GM18499 (cell line): ENCODE data around the gene PEAK3.

Experiments
- ATAC-seq: cut with Tn5 transposase; IDR thresholded peaks from one replicate; pipeline ENCODE4 v1.9.1; 2021; ENCODE audit warnings: moderate number of reproducible peaks; ENCODE audit not compliant: insufficient read depth, unreplicated experiment

PEAK3 gene

DNA sequence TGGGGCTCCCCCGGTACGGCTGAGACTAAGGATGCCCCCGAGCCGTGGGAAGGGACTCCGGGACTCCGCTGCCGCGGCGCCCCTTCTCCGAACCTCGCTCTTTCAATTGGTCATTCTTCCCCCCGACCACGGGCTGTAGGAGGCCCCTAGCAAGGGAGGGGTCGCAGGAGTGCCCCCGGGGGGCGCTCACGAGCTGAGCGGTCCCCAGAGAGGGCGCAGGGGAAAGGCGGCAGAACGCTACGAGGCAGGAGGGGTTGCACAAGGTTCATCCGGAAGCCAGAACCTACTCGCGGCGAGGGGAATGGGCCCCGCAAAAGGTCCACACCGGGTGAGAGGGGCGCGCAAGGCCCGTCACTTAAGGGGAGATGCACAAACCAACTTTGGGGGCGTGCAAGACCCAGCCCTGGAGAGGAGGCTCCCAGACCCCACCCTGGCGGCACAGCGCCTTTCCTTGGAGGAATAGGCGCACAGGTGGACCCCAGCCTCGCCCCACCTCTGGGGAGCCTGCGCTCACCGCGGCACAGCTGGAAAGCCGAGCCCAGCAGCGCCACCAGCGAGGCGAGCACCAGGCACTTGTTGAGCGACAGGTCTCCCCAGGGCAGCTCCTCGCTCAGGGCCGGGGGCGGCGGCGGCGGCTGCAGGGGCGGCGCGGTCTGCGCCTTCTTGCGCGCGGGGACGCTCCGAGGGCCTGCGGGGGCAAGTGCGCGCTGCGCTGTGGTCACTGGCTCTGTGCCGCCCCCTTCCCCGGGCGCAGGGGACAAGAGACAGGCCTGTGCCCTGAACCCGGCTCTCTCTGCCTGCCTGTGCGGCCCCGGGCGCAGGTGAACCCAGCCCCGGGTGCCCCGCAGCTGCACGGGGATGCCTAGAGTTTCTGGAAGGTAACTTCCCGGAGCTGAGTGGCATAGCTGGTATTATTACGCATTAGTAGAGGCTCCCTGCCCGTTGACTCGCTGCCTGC lies 28.6 kb downstream of the PEAK3 start:
- ATAC-seq = no peak

DNA sequence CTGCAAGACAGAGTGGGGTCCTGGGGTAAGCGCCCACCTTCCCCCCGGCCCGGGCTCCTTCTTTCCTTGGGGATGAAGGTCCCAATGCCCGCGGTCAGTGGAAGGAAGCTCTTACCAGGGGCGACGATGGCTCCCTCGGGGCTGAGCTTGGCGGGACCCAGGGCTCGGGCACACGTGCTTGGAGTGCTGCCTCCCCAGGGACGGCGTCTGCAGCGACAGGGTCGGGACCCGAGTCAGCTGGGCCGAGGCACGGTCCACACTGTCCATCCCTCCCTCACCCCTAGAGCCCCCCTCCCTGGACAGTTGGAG lies 29.2 kb downstream of the PEAK3 start:
- ATAC-seq = no peak

DNA sequence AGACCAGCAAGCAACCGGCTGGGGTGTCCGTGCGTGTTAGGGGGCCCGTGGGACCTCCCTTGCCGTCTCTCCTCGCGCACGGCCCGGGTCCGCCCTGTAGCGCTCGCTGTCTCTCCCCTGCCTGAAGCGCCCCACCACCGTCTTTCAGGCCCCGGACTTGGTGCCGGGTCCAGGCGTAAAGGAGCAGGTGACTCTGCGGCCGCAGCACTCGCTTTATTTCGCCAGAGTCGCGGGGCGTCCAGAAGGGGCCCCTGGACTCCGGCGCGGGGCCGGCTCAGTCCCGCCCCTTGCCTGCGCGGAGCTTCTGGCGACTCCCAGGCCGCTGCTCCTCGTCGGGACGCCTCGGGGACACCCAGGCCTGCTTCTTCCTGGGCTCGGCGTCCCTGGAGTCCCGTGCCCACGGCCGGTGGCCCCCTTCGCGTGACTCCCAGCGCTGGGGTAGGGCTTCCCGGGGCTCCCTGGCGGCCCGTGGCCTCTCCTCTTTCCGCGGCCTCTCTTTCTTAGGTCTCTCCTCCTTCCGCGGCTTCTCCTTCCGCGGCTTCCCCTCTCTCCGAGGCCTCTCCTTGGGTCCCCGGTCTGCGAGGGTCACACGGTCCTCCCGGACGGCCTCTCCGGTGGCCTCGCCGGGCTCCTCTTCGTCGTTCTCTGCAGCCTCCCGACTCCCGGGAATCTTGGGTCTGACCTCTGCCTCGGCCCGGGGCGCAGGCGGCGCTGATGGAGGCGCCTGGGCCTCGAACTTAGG lies 29.7 kb downstream of the PEAK3 start:
- no peak for ATAC-seq

DNA sequence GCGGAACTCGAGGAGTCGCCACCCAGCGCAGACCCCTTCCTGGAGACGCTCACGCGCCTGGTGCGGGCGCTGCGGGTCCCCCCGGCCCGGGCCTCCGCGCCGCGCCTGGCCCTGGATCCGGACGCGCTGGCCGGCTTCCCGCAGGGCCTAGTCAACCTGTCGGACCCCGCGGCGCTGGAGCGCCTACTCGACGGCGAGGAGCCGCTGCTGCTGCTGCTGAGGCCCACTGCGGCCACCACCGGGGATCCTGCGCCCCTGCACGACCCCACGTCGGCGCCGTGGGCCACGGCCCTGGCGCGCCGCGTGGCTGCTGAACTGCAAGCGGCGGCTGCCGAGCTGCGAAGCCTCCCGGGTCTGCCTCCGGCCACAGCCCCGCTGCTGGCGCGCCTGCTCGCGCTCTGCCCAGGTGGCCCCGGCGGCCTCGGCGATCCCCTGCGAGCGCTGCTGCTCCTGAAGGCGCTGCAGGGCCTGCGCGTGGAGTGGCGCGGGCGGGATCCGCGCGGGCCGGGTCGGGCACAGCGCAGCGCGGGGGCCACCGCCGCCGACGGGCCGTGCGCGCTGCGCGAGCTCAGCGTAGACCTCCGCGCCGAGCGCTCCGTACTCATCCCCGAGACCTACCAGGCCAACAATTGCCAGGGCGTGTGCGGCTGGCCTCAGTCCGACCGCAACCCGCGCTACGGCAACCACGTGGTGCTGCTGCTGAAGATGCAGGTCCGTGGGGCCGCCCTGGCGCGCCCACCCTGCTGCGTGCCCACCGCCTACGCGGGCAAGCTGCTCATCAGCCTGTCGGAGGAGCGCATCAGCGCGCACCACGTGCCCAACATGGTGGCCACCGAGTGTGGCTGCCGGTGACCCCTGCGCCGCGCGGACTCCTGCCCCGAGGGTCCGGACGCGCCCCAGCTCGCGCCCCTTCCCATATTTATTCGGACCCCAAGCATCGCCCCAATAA lies 30.6 kb downstream of the PEAK3 start:
- no peak for ATAC-seq

DNA sequence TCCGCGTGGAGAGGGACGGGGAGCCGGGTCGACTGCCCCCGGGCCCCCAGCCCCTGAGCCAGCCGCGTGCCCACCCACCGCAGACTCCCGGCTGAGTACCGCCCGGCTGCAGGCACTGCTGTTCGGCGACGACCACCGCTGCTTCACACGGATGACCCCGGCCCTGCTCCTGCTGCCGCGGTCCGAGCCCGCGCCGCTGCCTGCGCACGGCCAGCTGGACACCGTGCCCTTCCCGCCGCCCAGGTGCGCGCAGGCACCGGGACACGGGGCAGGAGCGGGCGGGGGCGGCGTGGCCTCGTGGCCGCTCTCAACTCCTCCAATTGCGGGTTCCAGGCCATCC lies 31.2 kb downstream of the PEAK3 start:
- ATAC-seq = no peak

DNA sequence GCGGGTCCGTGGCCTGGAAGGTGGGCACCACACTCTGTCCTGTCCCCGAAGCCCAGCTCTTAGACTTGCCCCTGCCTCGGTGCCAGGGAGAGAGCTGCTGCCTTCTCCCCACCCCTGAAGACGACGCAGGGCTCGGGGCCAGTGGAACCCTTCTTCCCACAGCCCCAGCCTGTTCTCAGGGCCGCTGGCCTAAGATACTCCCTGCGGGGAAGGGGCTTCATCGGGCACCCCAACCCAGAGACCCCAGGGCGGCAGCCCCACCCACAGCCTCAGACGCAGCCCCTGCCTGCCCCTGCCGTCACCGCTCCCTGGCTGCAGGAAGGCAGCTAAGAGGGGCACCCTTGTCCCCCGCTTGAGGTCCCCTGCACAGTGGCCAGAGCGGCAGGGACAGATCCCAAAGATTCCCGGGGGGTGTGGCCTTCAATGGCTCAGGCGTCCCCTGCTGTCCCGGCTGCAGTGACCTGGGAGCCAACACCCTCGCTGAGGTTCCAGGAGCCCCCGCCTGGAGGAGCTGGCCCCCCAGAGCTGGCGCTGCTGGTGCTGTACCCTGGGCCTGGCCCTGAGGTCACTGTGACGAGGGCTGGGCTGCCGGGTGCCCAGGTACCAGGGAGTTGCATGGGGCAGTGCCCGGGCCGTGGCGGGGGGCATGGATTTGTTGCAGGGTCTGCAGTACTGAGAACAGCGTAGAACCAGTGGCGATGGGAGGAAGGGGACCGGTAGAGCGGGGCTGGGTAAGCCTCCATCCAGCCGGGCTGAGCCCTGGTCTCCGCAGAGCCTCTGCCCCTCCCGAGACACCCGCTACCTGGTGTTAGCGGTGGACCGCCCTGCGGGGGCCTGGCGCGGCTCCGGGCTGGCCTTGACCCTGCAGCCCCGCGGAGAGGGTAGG lies 31.9 kb downstream of the PEAK3 start:
- no peak for ATAC-seq

DNA sequence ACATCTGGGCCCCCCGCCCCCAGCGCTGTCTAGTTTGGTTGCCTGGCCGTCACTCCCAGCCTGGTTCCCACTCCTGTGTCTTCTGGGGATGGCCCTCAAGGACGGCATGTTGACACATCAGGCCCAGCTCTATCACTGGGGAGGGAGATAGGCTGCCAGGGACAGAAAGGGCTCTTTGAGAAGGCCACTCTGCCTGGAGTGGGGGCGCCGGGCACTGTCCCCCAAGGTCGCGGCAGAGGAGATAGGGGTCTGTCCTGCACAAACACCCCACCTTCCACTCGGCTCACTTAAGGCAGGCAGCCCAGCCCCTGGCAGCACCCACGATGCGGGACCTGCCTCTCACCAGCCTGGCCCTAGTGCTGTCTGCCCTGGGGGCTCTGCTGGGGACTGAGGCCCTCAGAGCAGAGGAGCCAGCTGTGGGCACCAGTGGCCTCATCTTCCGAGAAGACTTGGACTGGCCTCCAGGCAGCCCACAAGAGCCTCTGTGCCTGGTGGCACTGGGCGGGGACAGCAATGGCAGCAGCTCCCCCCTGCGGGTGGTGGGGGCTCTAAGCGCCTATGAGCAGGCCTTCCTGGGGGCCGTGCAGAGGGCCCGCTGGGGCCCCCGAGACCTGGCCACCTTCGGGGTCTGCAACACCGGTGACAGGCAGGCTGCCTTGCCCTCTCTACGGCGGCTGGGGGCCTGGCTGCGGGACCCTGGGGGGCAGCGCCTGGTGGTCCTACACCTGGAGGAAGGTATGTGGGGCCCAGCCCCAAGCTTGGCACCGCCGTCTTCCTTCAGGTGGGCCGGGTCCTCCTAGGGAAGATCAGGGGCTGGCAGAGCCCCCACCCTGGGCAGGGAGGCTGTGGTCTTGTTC lies 32.7 kb downstream of the PEAK3 start, which contains the start of gene AMH:
Gene AMH, plus strand, starts transcription at position 314 of the 857 bp plus-strand sequence. Its CDS starts 10 bp downstream, at position 324.
- no peak for ATAC-seq

DNA sequence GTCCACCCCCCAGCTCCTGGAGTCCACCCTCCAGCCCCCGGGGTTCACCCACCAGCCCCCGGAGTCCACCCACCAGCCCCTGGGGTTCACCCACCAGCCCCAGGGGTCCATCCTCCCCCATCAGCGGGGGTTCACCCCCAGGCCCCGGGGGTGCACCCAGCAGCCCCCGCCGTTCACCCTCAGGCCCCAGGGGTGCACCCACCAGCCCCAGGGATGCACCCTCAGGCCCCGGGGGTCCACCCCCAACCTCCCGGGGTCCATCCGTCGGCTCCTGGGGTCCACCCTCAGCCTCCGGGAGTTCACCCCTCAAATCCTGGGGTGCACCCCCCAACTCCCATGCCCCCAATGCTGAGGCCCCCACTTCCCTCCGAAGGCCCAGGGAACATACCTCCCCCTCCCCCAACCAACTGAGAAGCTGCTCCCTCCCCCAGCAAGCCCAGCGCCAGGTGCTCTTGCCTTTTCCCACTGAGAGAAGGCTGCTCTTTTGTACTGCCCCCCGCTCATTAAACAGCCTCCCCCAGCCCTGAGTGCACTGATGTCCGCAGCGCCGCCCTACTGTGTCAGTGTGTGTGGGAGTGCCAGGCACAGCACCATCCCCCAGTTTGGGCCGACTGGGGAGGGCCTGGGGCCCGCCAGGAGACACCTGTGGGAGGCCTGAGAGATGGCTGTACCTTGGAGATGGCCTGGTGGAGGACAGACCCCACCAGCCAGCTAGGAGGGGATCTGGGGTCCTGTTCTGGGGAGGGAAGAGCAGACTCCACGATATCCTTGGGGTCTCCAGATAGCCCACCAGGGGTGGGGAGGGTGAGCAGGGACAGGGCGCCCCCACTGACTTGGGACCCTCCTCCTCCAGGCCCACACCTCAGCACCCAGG lies 33.6 kb downstream of the PEAK3 start:
- ATAC-seq = no peak

DNA sequence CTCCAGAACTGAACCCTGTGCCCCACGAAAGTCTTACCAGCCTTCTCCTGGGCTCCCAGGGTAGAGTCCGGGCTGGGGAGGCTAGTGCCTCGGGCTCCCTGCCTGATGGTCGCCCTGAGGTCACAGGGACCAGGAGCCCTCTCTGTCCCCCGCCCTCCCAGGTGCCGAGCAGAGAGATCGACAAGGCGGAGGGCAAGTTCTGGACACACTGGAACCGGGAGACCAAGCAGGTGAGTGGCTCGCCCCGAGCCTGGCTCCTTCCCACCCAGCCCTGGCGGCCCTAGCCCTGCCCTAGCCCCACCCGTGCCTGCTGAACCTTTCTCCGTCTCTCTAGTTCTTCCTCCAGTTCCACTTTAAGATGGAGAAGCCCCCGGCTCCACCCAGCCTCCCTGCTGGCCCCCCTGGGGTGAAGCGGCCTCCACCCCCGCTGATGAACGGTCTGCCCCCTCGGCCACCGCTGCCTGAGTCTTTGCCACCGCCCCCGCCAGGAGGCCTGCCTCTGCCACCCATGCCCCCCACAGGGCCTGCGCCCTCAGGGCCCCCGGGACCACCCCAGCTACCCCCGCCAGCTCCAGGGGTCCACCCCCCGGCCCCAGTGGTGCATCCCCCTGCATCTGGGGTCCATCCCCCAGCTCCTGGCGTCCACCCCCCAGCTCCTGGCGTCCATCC lies 34.4 kb downstream of the PEAK3 start:
- ATAC-seq = no peak

DNA sequence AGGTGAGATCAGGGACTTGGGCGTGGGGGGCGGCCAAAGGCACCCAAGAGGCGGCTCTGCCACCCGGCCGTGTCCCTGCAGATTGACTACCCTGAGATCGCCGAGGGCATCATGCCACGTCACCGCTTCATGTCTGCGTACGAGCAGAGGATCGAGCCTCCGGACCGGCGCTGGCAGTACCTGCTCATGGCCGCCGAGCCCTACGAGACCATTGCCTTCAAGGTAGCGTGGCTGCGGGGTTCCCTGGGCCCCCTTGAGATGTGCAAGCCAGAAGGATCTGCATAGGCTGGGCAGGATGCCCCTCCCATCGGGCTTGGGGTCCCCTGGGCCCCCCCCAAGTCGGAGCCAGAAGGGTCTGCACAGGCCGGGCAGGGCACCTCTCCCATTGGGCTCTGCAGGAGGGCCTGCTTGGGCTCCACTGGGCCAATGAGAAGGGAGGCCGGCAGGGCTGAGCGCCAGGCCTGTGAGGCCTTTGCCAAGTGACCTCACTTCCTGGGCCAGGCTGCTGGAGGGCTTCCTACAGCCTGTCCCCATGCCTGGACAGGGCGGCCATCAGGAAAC lies 35.1 kb downstream of the PEAK3 start:
- no peak for ATAC-seq

DNA sequence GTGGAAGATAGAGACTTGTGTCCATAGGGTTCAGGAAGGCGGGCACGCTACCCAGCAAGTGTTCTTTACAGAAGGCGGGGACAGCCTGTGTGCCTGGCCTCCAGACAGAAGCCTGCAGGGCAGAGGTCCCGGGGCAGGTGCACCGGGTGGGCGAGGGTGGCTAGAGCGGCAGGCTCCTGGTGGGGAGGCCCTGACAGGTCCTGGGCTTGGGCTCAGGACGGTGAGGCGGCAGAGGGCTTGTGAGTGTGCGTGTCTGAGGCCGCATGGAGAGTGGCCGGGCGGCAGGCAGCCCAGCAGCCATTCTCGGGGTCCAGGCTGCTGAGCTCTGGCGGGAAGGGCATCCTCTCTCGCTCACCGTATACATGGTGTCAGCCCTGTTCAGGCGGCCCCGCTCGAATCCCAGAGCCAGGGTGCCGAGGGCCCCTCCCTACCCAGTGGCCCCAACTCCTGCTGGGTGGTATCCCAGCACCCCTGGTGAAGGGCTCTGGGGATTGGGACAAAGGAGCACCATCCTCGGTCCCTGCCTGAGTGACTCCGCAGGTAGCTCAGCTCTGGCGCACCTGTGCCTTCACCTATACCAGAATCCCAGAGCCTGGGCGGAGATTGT lies 35.9 kb downstream of the PEAK3 start:
- no peak for ATAC-seq

DNA sequence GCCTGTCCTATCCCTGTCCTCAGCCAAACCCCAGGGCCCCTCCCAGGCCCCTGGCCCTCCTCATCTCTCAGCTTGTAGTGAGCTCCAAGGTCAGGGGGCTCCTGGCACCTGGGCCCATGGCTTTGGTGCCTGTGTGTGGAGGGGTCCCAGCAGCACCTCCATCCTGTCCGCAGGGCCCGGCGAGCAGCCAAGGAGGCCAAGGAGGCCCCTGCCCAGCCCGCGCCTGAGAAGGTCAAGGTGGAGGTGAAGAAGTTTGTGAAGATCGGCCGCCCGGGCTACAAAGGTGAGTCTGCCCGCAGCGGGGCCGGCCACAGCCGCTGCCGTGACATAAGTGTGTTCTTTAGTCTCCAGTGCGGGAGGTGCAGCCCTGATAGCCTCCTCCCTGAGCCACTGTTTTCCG lies 36.7 kb downstream of the PEAK3 start:
- no peak for ATAC-seq

DNA sequence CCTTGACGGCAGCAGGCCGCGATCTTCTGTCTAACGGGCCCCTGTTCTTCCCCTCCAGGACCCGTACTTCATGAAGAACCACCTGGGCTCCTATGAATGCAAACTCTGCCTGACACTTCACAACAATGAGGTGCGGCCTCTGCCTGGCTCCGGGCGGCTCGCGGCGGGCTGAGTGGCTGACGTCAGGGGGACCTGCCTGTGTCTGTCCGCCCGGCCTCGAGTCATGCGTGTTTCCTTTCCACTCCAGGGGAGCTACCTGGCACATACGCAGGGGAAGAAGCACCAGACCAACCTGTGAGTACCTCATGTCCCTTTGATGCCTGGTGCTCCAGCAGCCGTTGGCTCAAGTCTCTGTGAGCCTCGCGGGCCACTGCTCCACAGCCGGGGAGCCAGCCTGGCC lies 37.5 kb downstream of the PEAK3 start:
- ATAC-seq = no peak

DNA sequence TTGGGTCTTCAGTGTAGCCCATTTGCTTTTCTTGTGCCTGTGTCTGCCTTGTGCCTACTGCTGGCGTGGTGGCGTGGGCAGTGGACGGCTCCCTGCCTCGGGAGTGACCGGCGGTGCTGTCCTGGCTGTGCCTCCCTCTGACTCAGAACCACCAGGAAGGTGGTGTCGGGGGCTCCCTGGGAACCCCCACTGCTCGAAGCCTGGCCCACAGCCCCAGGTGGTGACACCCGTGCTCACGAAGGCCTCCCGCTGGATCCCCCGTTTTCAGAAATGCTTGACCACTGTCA lies 37.9 kb downstream of the PEAK3 start:
- no peak for ATAC-seq

DNA sequence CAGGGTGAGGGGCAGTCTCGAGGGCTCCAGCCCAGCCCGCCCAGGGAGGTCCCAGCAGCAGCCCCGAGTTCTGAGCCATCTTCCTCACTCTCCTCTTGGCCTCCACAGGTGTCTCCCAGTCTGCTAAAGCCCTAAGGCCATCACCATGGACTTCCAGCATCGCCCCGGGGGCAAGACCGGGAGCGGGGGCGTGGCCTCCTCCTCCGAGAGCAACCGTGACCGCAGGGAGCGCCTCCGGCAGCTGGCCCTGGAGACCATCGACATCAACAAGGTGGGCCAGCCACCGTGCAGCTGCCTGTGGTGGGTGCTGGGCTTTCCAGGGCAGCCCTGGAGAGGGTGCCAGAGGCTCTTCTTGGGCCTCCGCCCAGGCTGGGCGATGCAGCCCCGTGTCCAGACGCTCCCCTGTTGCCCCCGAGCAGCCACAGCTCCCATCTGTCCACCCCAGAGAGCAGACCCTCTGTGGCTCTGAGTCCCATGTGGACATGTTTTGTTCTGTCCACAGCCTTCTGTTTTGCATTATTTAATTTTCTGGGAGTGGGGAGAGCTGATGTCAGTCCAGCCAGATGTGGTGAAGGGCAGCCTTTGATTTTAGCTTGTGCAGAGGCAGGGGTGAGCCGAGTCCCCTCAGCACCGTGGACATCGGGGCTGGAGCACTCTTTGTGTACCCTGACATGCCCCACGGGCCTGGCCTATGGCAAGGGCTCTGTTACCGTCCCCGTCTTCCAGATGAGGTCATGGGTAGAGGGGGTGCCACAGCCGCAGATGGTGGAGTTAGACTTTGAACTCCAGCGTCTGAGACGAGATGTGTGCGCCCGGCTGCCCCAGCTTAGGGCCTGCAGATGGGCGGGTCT lies 38.5 kb downstream of the PEAK3 start:
- no peak for ATAC-seq

DNA sequence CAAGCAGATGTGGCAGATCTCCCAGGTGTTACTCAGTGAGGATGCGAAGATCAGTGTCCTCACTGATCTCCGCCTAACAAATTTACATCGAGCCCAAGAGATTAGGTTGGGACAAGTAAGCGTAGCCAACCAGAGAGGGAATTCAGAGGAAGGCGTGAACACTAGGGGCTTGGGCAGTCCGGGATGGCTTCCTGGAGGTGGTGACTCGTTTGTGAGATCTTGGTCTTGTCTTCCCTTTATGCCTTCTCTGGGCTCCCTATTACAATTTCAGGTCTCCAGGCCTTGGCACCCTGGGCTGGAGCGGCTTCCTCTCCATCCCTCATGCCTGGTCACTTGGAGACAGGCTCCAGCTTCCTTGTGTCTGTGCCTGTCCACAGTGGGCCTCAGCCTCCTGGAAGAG lies 39.2 kb downstream of the PEAK3 start:
- ATAC-seq = no peak
